Measurements from ENCODE around the gene KCNJ2. TPM values are rescaled to one million over a fixed set of nuclear protein-coding genes. Genes with fewer than 3 reads are reported as not detected.
A peak's percentile ranks its signal among the peaks of the same experiment; 100 is the strongest.

Gene KCNJ2
- total RNA-seq, 2 donors from 2014 or later = not detected

GRCh38 chr17:70190959-70191805 is 21.9 kb downstream of the KCNJ2 start:
- Mint-ChIP-seq H3K9me3 (peaks cover 3 to 4% of the 10 kb centered on the region in 2 donors), H3K4me3 (no peak overlapping the region), H3K27me3 (ENCODE audit: low read depth) (peaks cover 6% of the 10 kb centered on the region), H3K27ac (no peak overlapping the region), H3K4me1 (ENCODE audit: low read depth) (no peaks in the 10 kb centered on the region), H3K36me3 (ENCODE audit: insufficient read depth in 2 of 2) (no peaks in the 10 kb centered on the region)
- ATAC-seq (replicated peaks in 1 of 2) (no peak), DNase-seq (no peak)

- ATAC-seq (replicated peaks in 1 of 2) (no peak), DNase-seq (no peak)
- H3K27me3 Mint-ChIP-seq (ENCODE audit: low read depth) = peaks cover 6% of the 10 kb centered on the region
- no peaks in the 10 kb centered on the region for H3K36me3 Mint-ChIP-seq (ENCODE audit: insufficient read depth in 2 of 2)
- H3K27ac Mint-ChIP-seq = no peak overlapping the region
- no peak overlapping the region for H3K4me3 Mint-ChIP-seq
- peaks cover 0 to 3% of the 10 kb centered on the region in 2 donors for H3K9me3 Mint-ChIP-seq
- no peaks in the 10 kb centered on the region for H3K4me1 Mint-ChIP-seq (ENCODE audit: low read depth)
These were observed 25.8 kb downstream of the KCNJ2 start for GRCh38 chr17:70195091-70195490.

- DNase-seq (no peak), ATAC-seq (replicated peaks in 1 of 2) (no peak)
- no peaks in the 10 kb centered on the region for H3K36me3 Mint-ChIP-seq (ENCODE audit: insufficient read depth in 2 of 2)
- no peak overlapping the region for H3K27ac Mint-ChIP-seq
- no peaks in the 10 kb centered on the region for H3K4me1 Mint-ChIP-seq (ENCODE audit: low read depth)
- H3K9me3 Mint-ChIP-seq = no peaks in the 10 kb centered on the region
- no peaks in the 10 kb centered on the region for H3K27me3 Mint-ChIP-seq (ENCODE audit: low read depth)
- H3K4me3 Mint-ChIP-seq = no peak overlapping the region
These were observed 32.6 kb downstream of the KCNJ2 start for GRCh38 chr17:70201872-70202419.

- no peak overlapping the region for H3K4me3 Mint-ChIP-seq
- H3K4me1 Mint-ChIP-seq (ENCODE audit: low read depth) = no peaks in the 10 kb centered on the region
- no peaks in the 10 kb centered on the region for H3K27me3 Mint-ChIP-seq (ENCODE audit: low read depth)
- no peaks in the 10 kb centered on the region for H3K9me3 Mint-ChIP-seq
- ATAC-seq (replicated peaks in 1 of 2) (no peak), DNase-seq (no peak)
- no peak overlapping the region for H3K27ac Mint-ChIP-seq
- no peaks in the 10 kb centered on the region for H3K36me3 Mint-ChIP-seq (ENCODE audit: insufficient read depth in 2 of 2)
These were observed 33.5 kb downstream of the KCNJ2 start for GRCh38 chr17:70202840-70203239.

- Mint-ChIP-seq H3K4me1 (ENCODE audit: low read depth) (no peaks in the 10 kb centered on the region), H3K36me3 (ENCODE audit: insufficient read depth in 2 of 2) (no peaks in the 10 kb centered on the region), H3K9me3 (no peaks in the 10 kb centered on the region), H3K4me3 (no peak overlapping the region), H3K27ac (no peak overlapping the region), H3K27me3 (ENCODE audit: low read depth) (no peaks in the 10 kb centered on the region)
- DNase-seq (no peak), ATAC-seq (replicated peaks in 1 of 2) (no peak)
These were observed 35.1 kb downstream of the KCNJ2 start for GRCh38 chr17:70204431-70204830.

GRCh38 chr17:70205401-70205800 is 36.1 kb downstream of the KCNJ2 start:
- no peaks in the 10 kb centered on the region for H3K4me1 Mint-ChIP-seq (ENCODE audit: low read depth)
- DNase-seq = no peak
- no peaks in the 10 kb centered on the region for H3K9me3 Mint-ChIP-seq
- H3K27me3 Mint-ChIP-seq (ENCODE audit: low read depth) = no peaks in the 10 kb centered on the region
- no peaks in the 10 kb centered on the region for H3K36me3 Mint-ChIP-seq (ENCODE audit: insufficient read depth in 2 of 2)
- H3K27ac Mint-ChIP-seq = no peak overlapping the region
- no peak for ATAC-seq (replicated peaks in 1 of 2)
- H3K4me3 Mint-ChIP-seq = no peak overlapping the region

GRCh38 chr17:70206361-70207010 is 37.2 kb downstream of the KCNJ2 start:
- H3K9me3 Mint-ChIP-seq = no peaks in the 10 kb centered on the region
- no peak overlapping the region for H3K27ac Mint-ChIP-seq
- ATAC-seq (replicated peaks in 1 of 2) (no peak), DNase-seq (no peak)
- H3K4me3 Mint-ChIP-seq = no peak overlapping the region
- H3K4me1 Mint-ChIP-seq (ENCODE audit: low read depth) = no peaks in the 10 kb centered on the region
- no peaks in the 10 kb centered on the region for H3K36me3 Mint-ChIP-seq (ENCODE audit: insufficient read depth in 2 of 2)
- no peaks in the 10 kb centered on the region for H3K27me3 Mint-ChIP-seq (ENCODE audit: low read depth)

- Mint-ChIP-seq H3K27ac (no peak overlapping the region), H3K36me3 (ENCODE audit: insufficient read depth in 2 of 2) (no peaks in the 10 kb centered on the region), H3K4me1 (ENCODE audit: low read depth) (no peaks in the 10 kb centered on the region), H3K4me3 (no peak overlapping the region), H3K27me3 (ENCODE audit: low read depth) (no peaks in the 10 kb centered on the region), H3K9me3 (no peaks in the 10 kb centered on the region)
- no peak for ATAC-seq (replicated peaks in 1 of 2)
- no peak for DNase-seq
These were observed 37.9 kb downstream of the KCNJ2 start for GRCh38 chr17:70207184-70207583.

- Mint-ChIP-seq H3K9me3 (no peaks in the 10 kb centered on the region), H3K27me3 (ENCODE audit: low read depth) (no peaks in the 10 kb centered on the region), H3K27ac (no peak overlapping the region), H3K4me1 (ENCODE audit: low read depth) (no peaks in the 10 kb centered on the region), H3K36me3 (ENCODE audit: insufficient read depth in 2 of 2) (no peaks in the 10 kb centered on the region), H3K4me3 (no peak overlapping the region)
- DNase-seq = no peak
- peak in 1 of 2 donors; percentile 32 for ATAC-seq (replicated peaks in 1 of 2)
These were observed 38.9 kb downstream of the KCNJ2 start for GRCh38 chr17:70208080-70208794.

- DNase-seq = no peak
- Mint-ChIP-seq H3K4me1 (ENCODE audit: low read depth) (no peaks in the 10 kb centered on the region), H3K27me3 (ENCODE audit: low read depth) (no peaks in the 10 kb centered on the region), H3K4me3 (no peak overlapping the region), H3K9me3 (no peaks in the 10 kb centered on the region), H3K36me3 (ENCODE audit: insufficient read depth in 2 of 2) (no peaks in the 10 kb centered on the region), H3K27ac (no peak overlapping the region)
- ATAC-seq (replicated peaks in 1 of 2) = no peak
These were observed 39.7 kb downstream of the KCNJ2 start for GRCh38 chr17:70208825-70209555.

- Mint-ChIP-seq H3K4me1 (ENCODE audit: low read depth) (no peaks in the 10 kb centered on the region), H3K27me3 (ENCODE audit: low read depth) (no peaks in the 10 kb centered on the region), H3K9me3 (peaks cover 0 to 2% of the 10 kb centered on the region in 2 donors), H3K4me3 (no peak overlapping the region), H3K27ac (no peak overlapping the region), H3K36me3 (ENCODE audit: insufficient read depth in 2 of 2) (no peaks in the 10 kb centered on the region)
- DNase-seq (no peak), ATAC-seq (replicated peaks in 1 of 2) (no peak)
These were observed 46.3 kb downstream of the KCNJ2 start for GRCh38 chr17:70215656-70216055.

- Mint-ChIP-seq H3K36me3 (ENCODE audit: insufficient read depth in 2 of 2) (no peaks in the 10 kb centered on the region), H3K9me3 (peaks cover 0 to 2% of the 10 kb centered on the region in 2 donors), H3K4me1 (ENCODE audit: low read depth) (no peaks in the 10 kb centered on the region), H3K4me3 (no peak overlapping the region), H3K27ac (peak overlapping the region; percentile 69), H3K27me3 (ENCODE audit: low read depth) (no peaks in the 10 kb centered on the region)
- no peak for ATAC-seq (replicated peaks in 1 of 2)
- DNase-seq = no peak
These were observed 48.2 kb downstream of the KCNJ2 start for GRCh38 chr17:70217571-70217970.
